NCI-H1048 (cell line): ENCODE data around the gene PPP5C.

Source experiments
- DNase-seq: peaks from one replicate; lab custom pipeline; 2025; lab: John Stamatoyannopoulos, UW

The PPP5C gene

DNA sequence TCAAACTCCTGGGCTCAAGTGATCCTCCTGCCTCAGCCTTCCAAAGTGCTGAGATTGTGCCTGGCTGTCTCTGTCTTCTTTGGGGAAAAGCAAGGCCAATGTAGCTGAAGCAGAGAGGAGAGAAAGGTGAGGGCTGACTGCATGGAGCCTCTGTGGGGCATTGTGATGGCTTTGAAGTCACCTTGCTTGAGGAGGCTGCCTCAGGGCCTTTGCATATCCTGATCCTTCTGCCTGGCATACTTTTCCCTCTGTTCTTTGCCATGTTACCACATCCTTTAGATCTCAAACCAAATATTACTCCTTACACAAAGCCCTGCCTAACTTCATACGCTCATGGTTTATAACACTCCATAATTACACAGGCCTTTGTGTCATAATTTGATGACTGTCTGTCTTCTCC, 9.4 kb upstream of the PPP5C start:
- DNase-seq, result no peak

DNA sequence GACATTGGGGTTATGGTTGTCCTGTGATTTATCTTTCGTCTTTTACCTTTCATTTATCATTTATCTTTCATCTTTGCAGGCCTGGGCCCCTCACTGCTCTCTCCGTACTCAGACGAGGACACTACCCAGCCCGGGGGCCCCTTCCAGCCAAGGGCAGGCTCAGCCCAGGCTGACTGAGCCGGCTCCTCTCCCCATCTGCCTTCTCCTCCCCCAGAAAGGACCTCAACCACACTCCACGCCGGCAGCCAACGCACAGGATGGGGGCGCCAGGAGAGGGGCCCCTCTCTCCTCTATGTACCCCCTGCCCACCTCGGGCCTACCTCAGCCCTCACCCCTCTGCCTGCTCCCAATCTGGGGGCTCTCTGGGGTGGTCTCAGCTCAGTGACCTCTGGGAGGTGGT, 7.4 kb upstream of the PPP5C start:
- no peak for DNase-seq

DNA sequence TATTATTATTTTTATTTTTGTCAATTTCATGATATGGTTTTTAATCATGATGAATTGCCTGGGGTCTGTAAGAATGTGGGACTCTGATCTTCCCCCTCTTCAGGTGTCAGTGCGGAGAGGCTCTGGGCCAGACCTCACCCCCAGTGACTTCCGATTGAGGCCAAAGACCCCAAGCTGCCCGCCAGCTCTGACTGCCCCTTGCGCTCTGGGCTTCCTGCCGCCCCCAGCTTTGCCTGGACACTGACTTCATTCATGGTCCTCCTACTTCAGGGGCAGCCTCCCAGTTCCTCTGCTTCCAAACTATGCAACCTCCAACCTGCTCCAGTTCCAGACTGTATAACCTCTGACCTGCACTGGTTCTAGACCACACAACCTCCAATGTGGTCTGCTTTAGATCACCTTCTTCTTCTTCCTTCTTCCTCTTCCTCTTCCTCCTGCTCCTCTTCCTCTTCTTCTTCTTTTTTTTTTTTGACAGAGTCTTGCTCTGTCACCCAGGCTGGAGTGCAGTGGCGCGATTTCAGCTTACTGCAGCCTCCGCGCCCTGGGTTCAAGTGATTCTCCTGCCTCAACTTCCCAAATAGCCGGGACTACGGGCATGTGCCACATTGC, 6.7 kb upstream of the PPP5C start:
- DNase-seq, result no peak

DNA sequence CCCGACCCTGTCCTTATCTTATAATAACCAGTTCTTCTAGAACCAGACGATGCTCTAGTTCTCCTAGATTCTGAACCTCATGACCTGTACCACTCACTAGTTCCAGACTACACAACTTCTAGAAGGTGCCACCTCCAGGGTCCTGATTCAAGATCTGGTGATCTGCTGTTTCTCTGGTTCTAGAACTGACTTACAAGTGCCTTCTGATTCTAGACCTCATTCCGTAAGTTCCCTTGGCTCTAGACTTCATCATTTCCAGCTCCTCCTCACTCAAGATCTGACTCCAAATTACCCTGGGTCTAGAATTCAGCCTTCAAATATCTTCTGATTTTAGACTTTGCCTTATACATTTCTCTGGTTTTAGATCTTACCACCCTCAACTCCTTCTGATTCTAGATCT, 5.0 kb upstream of the PPP5C start:
- no peak for DNase-seq

DNA sequence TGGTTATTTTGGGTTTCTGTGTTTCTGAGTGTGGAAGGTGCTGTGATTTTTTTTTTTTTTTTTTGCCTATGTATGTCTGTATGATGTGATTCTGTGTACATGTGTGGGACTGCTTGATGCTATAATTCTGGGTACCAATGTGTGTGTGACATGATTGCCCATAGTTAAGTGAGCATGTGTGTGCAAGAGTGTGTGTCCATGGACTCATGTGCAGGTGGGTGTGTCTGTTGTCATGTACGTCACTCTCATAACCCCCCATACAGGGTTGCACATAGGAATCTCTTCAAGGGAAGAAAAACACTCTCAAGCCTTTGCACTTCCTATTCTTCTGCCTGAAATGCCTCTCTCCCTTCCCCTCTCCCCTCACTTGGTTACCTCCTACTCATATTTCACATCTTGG, 2.5 kb upstream of the PPP5C start:
- DNase-seq, result no peak

DNA sequence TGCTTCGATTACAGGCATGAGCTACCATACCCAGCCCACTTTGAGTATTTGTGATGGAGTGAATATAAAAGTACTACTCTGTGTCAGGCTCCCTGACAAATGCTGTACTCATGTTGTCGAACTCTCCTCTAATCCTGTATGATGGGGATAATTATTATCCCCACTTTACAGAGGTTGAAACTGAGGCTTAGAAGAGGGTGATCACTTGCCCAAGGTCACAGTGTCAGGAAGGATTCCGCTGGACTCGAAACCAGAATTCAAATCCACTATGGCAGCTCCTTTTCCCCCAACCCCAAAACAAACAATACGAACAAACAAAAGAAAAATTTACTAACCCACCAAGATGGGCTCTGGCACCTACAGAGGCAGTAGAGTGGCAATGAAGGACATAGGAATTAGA, 1.7 kb upstream of the PPP5C start:
- DNase-seq, result no peak

DNA sequence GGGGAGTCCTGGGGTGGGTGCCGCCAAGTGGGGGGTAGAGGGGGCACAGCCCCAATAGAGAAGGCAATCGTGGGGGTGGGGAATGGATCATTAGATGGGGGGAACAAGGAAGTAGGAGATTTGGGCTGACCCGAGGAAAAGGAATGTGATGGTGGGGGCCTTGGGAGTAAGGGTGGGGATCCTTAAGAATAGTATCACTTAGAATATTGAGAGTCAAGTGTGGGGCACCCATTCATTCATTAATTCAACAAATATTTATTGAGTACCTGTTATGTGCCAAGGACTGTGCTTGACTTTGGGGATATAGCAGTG, 641 bp downstream of the PPP5C start:
- DNase-seq, result no peak

DNA sequence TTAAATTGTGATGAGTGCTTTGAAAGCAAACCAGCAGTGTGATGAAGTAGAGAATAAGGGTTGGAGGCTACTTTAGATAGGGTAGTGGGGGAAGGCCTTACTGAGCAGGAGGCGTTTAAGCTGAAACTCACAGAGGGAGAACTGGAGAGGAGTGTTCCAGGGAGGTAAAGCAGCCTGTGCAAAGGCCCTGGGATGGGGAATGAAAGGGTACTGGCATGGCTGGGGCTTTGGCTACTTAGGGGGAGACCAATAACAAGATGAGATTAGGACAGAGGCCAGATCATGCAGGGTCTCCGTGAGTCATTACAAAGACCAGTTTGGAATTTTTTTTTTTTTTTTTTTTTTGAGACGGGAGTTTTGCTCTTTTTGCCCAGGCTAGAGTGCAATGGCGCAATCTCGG, 1.1 kb downstream of the PPP5C start:
- DNase-seq, result no peak

DNA sequence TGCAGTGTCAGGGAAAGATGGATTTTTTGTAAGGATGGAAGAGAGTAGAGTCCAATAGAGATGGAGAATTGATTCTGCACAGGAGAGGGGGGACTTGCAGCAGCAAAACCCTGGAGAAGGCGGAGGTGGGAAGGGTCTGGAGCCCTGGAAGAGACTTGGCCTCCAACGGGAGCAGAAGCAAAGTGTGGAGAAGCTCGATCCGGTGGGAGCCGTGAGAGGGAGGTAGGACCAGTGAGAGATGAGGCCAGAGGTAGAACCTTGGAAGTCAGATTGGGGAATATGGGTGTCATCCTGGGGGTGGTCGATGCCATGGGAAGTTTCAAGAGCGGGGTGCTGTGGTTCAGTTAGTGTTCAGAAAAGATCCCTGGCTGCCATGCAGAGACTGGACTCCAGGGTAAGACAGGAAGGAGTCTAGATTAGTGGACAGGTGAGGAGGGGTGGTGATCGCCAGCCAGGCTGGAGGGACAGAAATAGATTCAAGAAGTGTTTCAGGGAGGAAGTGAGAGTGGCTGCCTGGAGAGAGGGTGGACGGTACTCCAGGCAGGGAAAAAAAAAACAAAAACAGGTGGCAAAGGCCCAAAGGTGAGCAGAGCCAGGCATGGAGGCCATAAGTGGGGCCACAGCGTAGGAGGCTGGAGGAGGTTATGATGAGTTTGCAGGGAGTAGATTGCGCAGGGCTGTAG, 2.6 kb downstream of the PPP5C start:
- DNase-seq, result no peak

DNA sequence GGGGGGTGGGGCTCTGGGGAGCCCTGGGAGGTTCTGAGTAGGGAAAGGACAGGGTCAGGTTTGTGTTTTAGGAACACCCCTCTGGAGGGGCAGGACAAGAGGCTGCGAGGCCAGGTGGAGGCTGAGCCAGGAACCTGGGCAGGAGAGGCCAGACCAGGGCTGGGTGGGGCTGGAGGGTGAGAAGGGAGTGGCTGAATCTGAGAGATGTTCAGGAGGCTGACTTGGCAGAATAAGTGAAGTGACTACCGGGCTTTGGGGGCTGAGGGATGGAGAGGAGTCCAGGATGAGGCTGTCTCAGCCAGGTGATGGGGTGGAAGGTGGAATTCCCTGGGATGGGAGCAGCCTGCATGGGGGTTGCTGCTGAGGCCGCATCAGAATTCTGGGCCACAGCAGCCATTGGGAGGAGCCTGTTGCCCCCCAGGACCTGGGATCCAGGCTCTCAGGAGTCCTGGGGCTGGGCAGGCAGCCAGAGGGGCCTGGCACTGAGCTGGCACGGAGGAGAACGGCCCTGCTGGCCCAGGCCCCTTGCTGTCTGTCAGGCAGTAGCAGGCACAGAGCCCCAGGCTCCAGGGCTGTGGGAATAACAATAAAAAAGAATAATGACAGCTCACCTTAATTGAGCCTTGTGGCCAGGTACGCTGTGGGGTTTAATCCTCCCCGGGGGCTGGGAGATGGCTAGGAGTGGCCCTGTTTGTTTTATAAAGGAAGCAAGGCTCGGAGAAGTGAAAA, 3.3 kb downstream of the PPP5C start:
- no peak for DNase-seq

DNA sequence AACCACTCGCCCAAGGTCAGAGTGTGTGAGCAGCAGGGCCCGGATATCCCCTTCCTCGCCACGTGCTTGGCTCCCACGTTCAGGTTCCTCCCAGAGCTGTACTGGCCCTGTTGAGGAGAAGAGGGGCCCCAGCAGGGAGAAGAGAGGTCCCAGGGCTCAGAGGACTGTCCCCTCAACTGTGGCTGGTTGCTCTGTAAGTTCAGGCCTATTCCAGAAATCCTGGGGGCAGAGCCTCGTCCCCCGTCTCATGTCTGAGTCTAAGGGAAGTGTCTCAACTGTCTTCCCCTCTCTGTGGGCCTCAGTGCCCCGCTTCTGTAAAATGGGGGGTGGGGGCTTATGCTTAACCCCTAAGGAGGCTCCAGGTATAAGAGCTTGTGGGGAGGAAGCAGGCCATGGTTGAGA, 3.9 kb downstream of the PPP5C start:
- DNase-seq, result no peak

DNA sequence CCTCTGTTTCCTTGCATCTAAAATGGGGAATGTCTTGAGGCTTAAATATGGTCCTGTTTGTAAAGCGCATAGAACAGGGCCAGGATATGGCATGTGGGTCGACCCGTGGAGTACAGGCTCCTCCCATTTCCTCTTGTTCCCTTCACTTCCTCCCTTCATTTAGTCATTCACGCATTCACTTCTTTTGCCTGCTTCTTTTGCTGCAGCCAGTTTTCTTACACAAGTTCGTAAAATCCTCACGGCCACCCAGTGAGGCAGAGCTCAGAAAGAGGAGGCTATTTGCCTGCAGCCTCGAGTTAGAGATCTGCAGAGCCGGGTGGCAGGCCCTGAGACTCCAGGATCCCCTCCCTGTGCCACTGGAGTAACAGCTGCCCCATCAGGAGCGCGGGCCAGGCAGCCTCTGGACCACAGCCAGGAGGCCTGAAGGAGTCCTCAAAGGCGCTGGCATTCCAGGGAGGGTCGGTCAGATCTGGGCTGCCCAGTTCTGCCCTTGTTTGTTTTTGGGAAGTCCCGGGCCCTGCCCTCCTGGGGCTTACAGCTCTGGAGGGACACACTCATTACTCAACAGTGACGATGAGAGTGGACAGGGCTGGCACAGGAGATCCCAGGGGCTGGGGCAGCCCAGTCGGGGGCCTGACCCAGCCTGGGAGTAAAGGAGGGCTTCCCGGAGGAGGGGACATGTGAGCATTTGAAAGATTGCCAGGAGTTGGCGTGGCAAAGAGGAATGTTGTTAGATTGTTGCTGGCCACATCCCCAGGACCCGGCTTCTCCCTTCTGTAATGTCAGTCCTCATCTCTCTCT, 4.6 kb downstream of the PPP5C start:
- DNase-seq, result no peak

DNA sequence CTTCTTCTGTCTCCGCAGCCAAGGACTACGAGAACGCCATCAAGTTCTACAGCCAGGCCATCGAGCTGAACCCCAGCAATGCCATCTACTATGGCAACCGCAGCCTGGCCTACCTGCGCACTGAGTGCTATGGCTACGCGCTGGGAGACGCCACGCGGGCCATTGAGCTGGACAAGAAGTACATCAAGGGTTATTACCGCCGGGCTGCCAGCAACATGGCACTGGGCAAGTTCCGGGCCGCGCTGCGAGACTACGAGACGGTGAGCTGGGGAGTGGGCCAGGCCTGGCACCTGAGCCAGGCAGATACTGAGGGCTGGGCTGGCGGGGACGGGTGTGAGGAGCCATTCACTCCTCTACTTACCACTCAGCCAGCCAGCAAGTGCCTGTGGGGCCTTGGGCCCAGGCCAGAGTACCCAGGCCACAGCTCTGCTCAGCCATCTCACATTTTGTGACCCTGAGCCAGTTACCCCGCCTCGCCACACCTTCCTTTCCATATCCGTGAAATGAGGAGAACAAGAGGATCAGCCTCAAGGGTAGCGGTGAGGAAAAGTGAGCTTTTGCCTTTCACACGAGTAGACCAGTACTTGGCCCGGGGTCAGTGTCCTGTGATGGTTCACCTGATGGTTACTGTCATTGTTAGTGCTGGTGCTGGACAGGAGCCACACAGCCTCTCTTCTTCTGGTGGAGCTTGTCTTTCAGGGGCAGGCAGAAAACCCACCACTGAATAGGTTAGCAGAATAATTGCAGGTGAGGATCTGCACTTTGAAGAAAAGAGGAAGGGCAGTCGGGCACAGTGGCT, 7.0 kb downstream of the PPP5C start:
- DNase-seq, result no peak

DNA sequence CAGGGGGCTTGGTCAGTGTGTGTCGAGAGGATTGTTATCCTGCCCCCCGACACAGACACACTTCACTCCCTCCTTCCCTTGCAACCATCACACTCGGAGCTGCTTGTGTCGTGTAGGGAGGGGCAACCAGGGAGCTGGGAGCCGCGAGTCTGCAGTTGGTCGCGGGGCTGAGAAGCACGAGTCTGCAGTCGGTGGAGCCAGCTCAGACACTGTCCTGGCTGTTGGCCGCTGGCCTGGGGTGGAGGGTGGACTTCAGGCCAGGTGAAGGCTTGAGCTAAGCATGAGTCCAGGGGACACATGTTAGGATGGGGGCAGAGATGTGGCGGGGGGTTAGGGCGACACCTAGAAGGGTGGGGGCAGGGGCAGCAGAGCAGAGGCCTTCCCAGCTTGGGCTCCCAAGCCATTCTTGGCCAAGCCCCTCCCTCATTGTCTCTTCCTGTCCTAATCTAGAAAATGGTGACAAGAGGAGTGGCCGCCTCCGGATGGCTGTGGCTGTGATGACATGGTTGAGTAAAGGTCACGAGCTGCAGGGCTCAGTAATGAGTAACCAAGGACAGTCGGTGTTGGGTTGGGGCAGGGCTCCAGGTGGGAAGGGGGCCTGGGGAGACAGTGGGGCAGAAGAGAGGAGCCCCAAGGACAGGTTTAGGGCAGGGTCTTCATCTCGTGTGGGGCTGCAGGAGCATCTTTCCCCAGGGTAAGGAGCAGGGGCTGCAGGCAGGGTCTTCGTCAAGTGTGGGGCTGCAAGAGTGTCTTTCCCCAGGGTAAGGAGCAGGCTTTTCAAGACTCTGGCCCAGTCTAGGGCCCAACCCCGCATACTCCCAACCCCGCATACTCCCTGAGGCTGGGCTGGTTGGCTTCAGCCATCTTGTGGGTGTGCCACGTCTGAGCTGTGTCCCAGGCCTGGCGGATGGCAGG, 8.6 kb downstream of the PPP5C start:
- DNase-seq, result no peak

DNA sequence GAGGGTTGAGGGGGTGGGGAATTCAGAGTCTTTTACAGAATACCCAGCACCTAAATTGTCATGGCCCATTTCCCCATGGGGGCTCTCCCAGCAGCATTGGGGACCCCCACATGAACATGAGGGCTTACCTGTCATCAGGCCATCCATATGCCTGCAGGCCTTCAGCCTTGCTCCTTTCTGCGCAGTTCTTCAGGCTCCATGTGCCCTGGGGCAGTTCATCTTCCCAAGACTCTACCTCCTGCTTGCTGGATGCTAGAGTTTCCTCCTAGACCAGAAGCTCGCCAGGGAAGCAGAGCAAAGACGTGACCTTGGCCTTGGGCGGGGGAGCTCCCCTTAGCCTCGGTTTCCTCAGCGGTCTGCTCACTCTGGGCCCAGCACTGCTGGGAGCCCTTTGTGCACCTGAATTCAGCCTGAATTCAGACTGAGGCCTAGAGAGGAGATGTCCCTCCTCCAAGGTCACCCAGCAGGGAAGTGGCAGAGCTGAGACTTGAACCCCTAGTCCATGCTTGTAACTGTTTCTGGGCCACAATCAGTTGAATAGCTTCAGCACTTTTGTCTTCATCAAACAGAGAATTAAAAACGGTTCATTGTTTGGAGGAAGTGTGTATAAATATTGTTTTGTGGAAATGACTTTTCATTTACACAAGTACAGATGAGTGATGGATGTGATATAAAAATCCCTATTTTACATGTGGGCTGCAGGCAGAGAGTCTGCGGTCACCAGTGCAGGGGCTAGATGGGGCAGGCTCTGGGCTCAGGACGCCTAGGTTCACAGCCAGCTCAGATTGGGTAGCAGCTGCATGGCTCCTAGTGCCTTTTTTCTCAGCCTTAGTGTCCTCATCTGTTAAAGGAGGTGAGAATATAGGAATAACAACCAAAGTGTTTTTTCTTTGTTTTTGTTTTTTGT, 9.5 kb downstream of the PPP5C start:
- DNase-seq, result no peak

DNA sequence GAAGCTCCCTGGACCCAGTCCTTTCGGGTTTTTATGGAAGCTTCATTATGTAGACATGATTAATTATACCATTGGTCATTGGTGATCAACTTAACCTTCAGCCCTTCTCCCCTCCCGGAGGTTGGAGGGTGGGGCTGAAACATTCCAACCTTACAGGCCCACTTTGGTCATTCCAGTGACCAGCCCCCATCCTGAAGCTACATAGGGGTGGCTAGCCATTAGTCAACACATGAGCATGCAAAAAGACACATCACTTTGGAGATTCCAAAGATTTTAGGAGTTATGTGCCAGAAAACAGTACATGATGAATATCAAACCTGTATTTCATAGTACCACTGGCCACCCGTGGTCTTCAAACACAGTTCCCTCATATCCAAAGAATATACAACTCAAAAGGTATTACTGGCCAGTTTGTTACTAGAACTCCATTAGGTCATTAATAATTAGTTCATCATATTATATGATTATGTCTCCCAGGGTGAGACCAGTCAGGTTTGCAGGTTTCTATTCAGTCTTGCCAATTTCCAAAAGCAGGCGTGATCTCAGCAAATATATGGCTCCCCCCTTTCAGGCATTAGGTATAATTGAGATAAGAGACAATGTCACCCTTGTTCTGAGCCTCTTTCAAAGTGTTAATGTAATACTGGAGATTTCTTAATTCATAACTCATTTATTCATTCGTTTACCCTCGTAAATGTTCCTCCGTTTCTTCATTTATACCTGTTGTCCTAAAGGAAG, 11.1 kb downstream of the PPP5C start:
- DNase-seq, result no peak

DNA sequence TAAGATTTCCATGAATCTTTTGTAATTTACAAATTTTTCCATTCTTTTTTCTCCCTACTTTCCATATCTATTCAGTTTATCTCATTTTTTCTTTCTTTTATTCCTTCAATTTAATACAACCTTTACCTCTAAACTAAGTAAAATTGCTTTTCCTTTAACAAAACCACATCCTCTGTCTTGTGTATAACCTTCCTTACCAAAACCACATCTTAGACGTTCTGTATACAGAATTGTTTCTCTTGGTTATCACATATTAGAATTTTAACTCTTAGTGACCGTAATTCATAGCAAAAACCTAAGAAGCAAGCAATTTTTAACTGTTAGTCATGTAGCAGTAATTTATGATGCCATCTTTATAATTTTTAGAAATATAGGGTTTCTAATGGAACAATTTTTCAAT, 15.0 kb downstream of the PPP5C start:
- no peak for DNase-seq

DNA sequence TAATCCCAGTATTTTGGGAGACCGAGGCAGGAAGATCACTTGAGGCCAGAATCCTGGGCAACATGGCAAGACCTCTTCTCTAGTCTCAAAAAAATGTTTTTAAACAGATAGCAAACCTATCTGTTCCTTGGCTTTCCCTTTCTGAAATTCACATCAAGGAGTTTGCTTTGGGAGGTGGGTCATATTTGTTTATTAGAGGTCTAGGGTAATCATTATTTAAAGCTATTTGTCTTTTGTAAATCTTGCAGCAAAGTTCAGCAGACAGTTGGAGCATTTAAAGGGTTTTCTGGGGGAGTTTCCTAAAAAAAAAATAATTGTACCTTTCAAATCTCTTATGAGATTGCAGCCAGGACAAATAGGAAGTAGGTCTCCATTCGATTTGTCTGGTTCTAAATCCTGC, 17.5 kb downstream of the PPP5C start:
- DNase-seq, result no peak

DNA sequence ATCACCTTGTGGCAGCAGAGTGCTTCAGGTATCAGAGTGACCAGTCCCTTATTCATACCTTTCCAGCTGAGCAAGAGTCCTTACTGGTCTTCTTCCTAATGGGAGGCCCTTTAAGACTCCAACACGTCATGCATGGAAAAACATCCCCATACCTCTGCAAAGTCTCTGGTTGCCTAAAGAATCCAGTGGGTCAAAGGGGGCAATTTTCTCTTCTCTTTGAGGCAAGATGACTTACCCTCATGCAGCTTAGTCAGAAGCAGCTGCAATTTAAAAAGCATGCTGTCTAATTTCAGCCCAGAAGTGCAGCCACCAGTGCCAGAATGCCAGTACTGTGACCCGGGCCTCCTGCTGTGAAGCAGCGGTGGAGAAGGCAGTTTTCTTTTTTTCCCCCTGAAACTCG, 18.7 kb downstream of the PPP5C start:
- no peak for DNase-seq
